Measurements from ENCODE around the gene VWA8.
"Not testable (repeated sequence)": the region's sequence is repeated elsewhere in the genome, so short reads cannot be mapped to it uniquely, and the experiment has no call there.

The VWA8 gene

GRCh38 chr13:41928323-41928722 lies 32.6 kb downstream of the VWA8 start:
- Histone ChIP-seq H3K36me3 (ENCODE audit: control insufficient read depth in 2 of 2, insufficient read depth in 2 of 2, low read length in 2 of 2) (peaks cover 3 to 4% of the 10 kb centered on the region in 2 donors), H3K27ac (ENCODE audit: low read length) (no peak overlapping the region), H3K9me3 (ENCODE audit: control insufficient read depth in 2 of 2, low read length in 2 of 2) (peaks cover 7 to 12% of the 10 kb centered on the region in 2 donors), H3K4me3 (ENCODE audit: low read length in 2 of 2) (peak overlapping the region; percentile 4 to 24), H3K27me3 (ENCODE audit: control insufficient read depth in 1 of 2, insufficient read depth in 2 of 2, low read length in 2 of 2) (no peaks in the 10 kb centered on the region), H3K4me1 (ENCODE audit: control insufficient read depth, insufficient read depth, low read length) (no peaks in the 10 kb centered on the region), H3K9ac (ENCODE audit: low read length in 2 of 2) (no peak overlapping the region)

DNA sequence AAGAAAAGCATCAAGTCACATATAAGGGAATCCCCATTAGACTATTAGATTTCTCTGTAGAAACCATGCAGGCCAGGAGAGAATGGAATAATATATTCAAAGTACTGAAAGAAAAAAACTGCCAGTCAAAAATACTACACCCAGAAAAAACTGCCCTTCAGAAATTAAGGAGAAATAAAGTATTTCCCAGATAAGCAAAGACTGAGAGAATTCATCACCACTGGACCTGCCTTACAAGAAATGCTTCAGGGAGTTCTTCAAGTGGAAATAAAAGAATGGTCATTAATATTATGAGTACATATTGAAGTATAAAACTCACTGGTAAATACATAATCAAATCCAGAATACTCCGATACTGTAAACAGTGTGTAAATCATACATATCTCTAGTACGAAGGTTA lies 35.9 kb downstream of the VWA8 start:
- Histone ChIP-seq H3K27ac (ENCODE audit: low read length) (no peak overlapping the region), H3K4me1 (ENCODE audit: control insufficient read depth, insufficient read depth, low read length) (no peaks in the 10 kb centered on the region), H3K4me3 (ENCODE audit: low read length in 2 of 2) (no peak overlapping the region), H3K9ac (ENCODE audit: low read length in 2 of 2) (no peak overlapping the region), H3K27me3 (ENCODE audit: control insufficient read depth in 1 of 2, insufficient read depth in 2 of 2, low read length in 2 of 2) (no peaks in the 10 kb centered on the region), H3K36me3 (ENCODE audit: control insufficient read depth in 2 of 2, insufficient read depth in 2 of 2, low read length in 2 of 2) (peaks cover 3 to 4% of the 10 kb centered on the region in 2 donors), H3K9me3 (ENCODE audit: control insufficient read depth in 2 of 2, low read length in 2 of 2) (peaks cover 7 to 15% of the 10 kb centered on the region in 2 donors)

DNA sequence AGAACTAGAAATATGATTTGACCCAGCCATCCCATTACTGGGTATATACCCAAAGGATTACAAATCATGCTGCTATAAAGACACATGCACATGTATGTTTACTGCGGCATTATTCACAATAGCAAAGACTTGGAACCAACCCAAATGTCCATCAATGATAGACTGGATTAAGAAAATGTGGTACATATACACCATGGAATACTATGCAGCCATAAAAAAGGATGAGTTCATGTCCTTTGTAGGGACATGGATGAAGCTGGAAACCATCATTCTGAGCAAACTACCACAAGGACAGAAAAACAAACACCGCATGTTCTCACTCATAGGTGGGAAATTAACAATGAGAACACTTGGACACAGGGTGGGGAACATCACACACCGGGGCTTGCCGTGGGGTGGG lies 38.0 kb downstream of the VWA8 start:
- not testable (repeated sequence) for H3K27ac ChIP-seq (ENCODE audit: low read length)
- H3K9me3 ChIP-seq (ENCODE audit: control insufficient read depth in 2 of 2, low read length in 2 of 2), result peaks cover 7 to 15% of the 10 kb centered on the region in 2 donors

DNA sequence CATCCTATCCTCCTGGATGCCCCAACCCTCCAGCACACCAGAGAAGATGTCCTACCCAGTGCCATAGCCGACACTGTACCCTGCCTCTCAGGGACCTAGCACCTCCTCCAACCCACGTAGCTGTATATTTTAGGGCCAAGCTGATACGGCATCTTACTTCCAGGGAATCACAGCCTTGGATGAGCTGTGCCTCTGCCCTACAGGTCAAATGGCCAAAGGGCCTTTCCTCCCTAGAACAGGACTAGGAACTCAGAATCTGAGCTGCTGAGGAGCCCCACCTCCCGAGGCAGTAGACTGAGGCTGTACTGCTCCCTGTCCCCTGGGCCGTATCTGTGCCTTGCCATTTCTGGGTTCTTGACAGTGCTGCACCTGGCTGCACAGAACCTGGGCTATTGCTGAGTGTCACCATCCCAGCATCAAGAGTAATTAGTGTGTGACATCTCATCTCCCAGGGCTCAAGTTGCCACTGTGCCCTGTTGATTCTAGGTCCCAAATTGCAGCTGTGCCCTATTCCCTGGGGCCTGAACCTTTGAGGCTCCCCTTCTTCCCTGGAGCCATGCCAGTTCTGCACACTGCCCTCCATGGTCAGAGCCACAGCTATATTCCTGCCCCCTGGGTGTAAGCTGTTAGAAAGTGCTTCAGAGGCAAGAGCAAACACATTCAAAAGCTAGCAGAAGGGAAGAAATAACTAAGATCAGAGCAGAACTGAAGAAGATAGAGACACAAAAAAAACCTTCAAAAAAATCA lies 41.0 kb downstream of the VWA8 start:
- Histone ChIP-seq H3K36me3 (ENCODE audit: control insufficient read depth in 2 of 2, insufficient read depth in 2 of 2, low read length in 2 of 2) (no peaks in the 10 kb centered on the region), H3K9me3 (ENCODE audit: control insufficient read depth in 2 of 2, low read length in 2 of 2) (peaks cover 0 to 15% of the 10 kb centered on the region in 2 donors), H3K27me3 (ENCODE audit: control insufficient read depth in 1 of 2, insufficient read depth in 2 of 2, low read length in 2 of 2) (no peaks in the 10 kb centered on the region), H3K4me3 (ENCODE audit: low read length in 2 of 2) (no peak overlapping the region), H3K9ac (ENCODE audit: low read length in 2 of 2) (no peak overlapping the region), H3K4me1 (ENCODE audit: control insufficient read depth, insufficient read depth, low read length) (peaks cover 13% of the 10 kb centered on the region), H3K27ac (ENCODE audit: low read length) (no peak overlapping the region)

More for the DNA sequence above, 38.0 kb downstream of the VWA8 start:
- H3K27me3 ChIP-seq (ENCODE audit: control insufficient read depth in 1 of 2, insufficient read depth in 2 of 2, low read length in 2 of 2); H3K4me3 ChIP-seq (ENCODE audit: low read length in 2 of 2); H3K9ac ChIP-seq (ENCODE audit: low read length in 2 of 2); H3K36me3 ChIP-seq (ENCODE audit: control insufficient read depth in 2 of 2, insufficient read depth in 2 of 2, low read length in 2 of 2): not testable (repeated sequence)
- peaks cover 10% of the 10 kb centered on the region for H3K4me1 ChIP-seq (ENCODE audit: control insufficient read depth, insufficient read depth, low read length)

GRCh38 chr13:41919031-41919740 lies 41.7 kb downstream of the VWA8 start:
- Histone ChIP-seq H3K27me3 (ENCODE audit: control insufficient read depth in 1 of 2, insufficient read depth in 2 of 2, low read length in 2 of 2) (no peaks in the 10 kb centered on the region), H3K9me3 (ENCODE audit: control insufficient read depth in 2 of 2, low read length in 2 of 2) (peaks cover 0 to 11% of the 10 kb centered on the region in 2 donors), H3K4me1 (ENCODE audit: control insufficient read depth, insufficient read depth, low read length) (peaks cover 13% of the 10 kb centered on the region), H3K36me3 (ENCODE audit: control insufficient read depth in 2 of 2, insufficient read depth in 2 of 2, low read length in 2 of 2) (no peaks in the 10 kb centered on the region), H3K27ac (ENCODE audit: low read length) (no peak overlapping the region), H3K9ac (ENCODE audit: low read length in 2 of 2) (no peak overlapping the region), H3K4me3 (ENCODE audit: low read length in 2 of 2) (no peak overlapping the region)

- Histone ChIP-seq H3K9me3 (ENCODE audit: control insufficient read depth in 2 of 2, low read length in 2 of 2) (no peaks in the 10 kb centered on the region), H3K36me3 (ENCODE audit: control insufficient read depth in 2 of 2, insufficient read depth in 2 of 2, low read length in 2 of 2) (no peaks in the 10 kb centered on the region), H3K4me1 (ENCODE audit: control insufficient read depth, insufficient read depth, low read length) (peaks cover 13% of the 10 kb centered on the region), H3K27ac (ENCODE audit: low read length) (no peak overlapping the region), H3K9ac (ENCODE audit: low read length in 2 of 2) (no peak overlapping the region), H3K4me3 (ENCODE audit: low read length in 2 of 2) (no peak overlapping the region), H3K27me3 (ENCODE audit: control insufficient read depth in 1 of 2, insufficient read depth in 2 of 2, low read length in 2 of 2) (no peaks in the 10 kb centered on the region)
Observed at GRCh38 chr13:41917641-41918040, 43.3 kb downstream of the VWA8 start.

GRCh38 chr13:41916173-41916954 lies 44.5 kb downstream of the VWA8 start:
- H3K4me3 ChIP-seq (ENCODE audit: low read length in 2 of 2), result peak overlapping the region in 1 of 2 donors; percentile 1

DNA sequence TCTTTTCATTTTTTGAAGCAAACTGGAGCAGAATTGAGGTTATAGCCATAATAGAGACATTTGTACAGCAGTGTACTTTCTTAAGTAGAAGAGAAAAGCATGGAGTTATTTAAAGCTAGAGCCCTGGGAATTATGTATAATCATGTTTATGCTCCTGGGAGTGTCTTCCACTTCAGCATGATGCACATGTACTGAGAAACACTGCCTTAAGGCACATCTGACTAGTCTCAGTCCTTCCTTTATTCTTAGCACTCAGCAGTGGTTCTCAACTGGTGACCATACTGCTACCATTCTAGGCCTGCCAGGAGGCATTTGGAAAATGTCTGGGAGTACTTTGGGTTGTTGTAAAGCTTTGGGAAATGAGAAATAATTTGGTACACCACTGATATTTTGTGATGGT lies 45.8 kb downstream of the VWA8 start:
- Histone ChIP-seq H3K27me3 (ENCODE audit: control insufficient read depth in 1 of 2, insufficient read depth in 2 of 2, low read length in 2 of 2) (no peaks in the 10 kb centered on the region), H3K36me3 (ENCODE audit: control insufficient read depth in 2 of 2, insufficient read depth in 2 of 2, low read length in 2 of 2) (no peaks in the 10 kb centered on the region), H3K9me3 (ENCODE audit: control insufficient read depth in 2 of 2, low read length in 2 of 2) (no peaks in the 10 kb centered on the region), H3K4me1 (ENCODE audit: control insufficient read depth, insufficient read depth, low read length) (peaks cover 13% of the 10 kb centered on the region), H3K9ac (ENCODE audit: low read length in 2 of 2) (no peak overlapping the region), H3K27ac (ENCODE audit: low read length) (no peak overlapping the region), H3K4me3 (ENCODE audit: low read length in 2 of 2) (no peak overlapping the region)

More at GRCh38 chr13:41916173-41916954, 44.5 kb downstream of the VWA8 start:
- Histone ChIP-seq H3K27ac (ENCODE audit: low read length) (no peak overlapping the region), H3K4me1 (ENCODE audit: control insufficient read depth, insufficient read depth, low read length) (peaks cover 13% of the 10 kb centered on the region), H3K9me3 (ENCODE audit: control insufficient read depth in 2 of 2, low read length in 2 of 2) (no peaks in the 10 kb centered on the region), H3K27me3 (ENCODE audit: control insufficient read depth in 1 of 2, insufficient read depth in 2 of 2, low read length in 2 of 2) (no peaks in the 10 kb centered on the region), H3K36me3 (ENCODE audit: control insufficient read depth in 2 of 2, insufficient read depth in 2 of 2, low read length in 2 of 2) (no peaks in the 10 kb centered on the region), H3K9ac (ENCODE audit: low read length in 2 of 2) (no peak overlapping the region)

DNA sequence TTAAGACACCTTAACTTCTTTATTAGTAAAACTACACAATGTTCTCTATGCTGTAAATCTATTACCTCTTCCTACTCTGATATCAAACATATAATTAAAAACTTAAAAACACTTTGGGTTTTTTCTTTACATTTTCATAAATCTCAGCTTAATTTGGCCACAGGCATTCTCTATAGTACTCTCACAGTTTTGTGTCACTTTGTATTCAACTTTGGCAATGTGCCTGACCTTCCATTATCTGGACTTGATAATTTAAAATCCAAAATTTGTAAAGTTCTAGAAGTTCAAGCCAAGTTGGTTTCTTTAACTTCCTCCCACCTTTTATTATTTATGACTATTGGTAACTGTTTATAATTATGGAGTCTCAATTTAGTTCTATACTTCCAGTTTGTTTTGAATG lies 46.4 kb downstream of the VWA8 start:
- Histone ChIP-seq H3K9ac (ENCODE audit: low read length in 2 of 2) (no peak overlapping the region), H3K27ac (ENCODE audit: low read length) (no peak overlapping the region), H3K4me1 (ENCODE audit: control insufficient read depth, insufficient read depth, low read length) (peaks cover 10% of the 10 kb centered on the region), H3K9me3 (ENCODE audit: control insufficient read depth in 2 of 2, low read length in 2 of 2) (no peaks in the 10 kb centered on the region), H3K27me3 (ENCODE audit: control insufficient read depth in 1 of 2, insufficient read depth in 2 of 2, low read length in 2 of 2) (no peaks in the 10 kb centered on the region), H3K36me3 (ENCODE audit: control insufficient read depth in 2 of 2, insufficient read depth in 2 of 2, low read length in 2 of 2) (no peaks in the 10 kb centered on the region), H3K4me3 (ENCODE audit: low read length in 2 of 2) (no peak overlapping the region)

DNA sequence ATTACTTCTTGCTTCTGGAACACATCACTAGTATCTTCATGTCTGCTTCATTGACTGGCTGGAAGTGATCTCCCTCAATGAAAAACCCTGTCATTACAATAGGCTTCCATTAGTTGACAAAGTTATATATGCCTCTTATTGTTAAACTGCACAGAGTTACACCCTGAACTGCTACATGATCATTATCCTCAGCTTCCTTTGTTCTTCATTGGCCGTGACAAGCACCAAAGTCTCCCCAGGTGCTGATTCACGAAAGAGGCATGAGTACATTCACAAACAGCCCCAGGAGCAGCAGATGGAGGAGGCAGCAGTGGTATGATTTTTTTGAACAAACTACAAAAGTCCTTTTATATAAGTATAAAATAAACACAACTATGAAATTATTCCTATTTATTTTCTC lies 51.4 kb downstream of the VWA8 start:
- no peaks in the 10 kb centered on the region for H3K36me3 ChIP-seq (ENCODE audit: control insufficient read depth in 2 of 2, insufficient read depth in 2 of 2, low read length in 2 of 2)
- no peaks in the 10 kb centered on the region for H3K4me1 ChIP-seq (ENCODE audit: control insufficient read depth, insufficient read depth, low read length)
- no peaks in the 10 kb centered on the region for H3K27me3 ChIP-seq (ENCODE audit: control insufficient read depth in 1 of 2, insufficient read depth in 2 of 2, low read length in 2 of 2)
- H3K9ac ChIP-seq (ENCODE audit: low read length in 2 of 2), result no peak overlapping the region
- H3K27ac ChIP-seq (ENCODE audit: low read length), result no peak overlapping the region
- H3K4me3 ChIP-seq (ENCODE audit: low read length in 2 of 2), result no peak overlapping the region
- no peaks in the 10 kb centered on the region for H3K9me3 ChIP-seq (ENCODE audit: control insufficient read depth in 2 of 2, low read length in 2 of 2)

All from stomach smooth muscle (tissue), 2 donors.